Neuronal stem cell (in vitro differentiated cells): ENCODE results near the gene RCC2. TPM values are rescaled to one million over a fixed set of nuclear protein-coding genes. Genes with fewer than 3 reads are reported as not detected.
"Not testable (repeated sequence)": the region's sequence is repeated elsewhere in the genome, so short reads cannot be mapped to it uniquely, and the experiment has no call there.

Experiments
- DNase-seq: peaks from one replicate; pipeline ENCODE4 v3.0.0-alpha.2; 2013; ENCODE audit warnings: low spot score
- H2AFZ ChIP-seq: one replicate; pipeline ENCODE4 v1.6.1; 2013; ENCODE audit warnings: mild to moderate bottlenecking, low read length, inconsistent platforms
- H2AK5ac ChIP-seq: 2 replicates; pipeline ENCODE4 v1.6.1; 2013; ENCODE audit warnings: low read depth, mild to moderate bottlenecking, inconsistent platforms, low read length, moderate library complexity, mixed read lengths
- H2BK120ac ChIP-seq: 2 replicates; pipeline ENCODE4 v1.6.1; 2013; ENCODE audit warnings: low read depth, mild to moderate bottlenecking, inconsistent platforms, low read length, moderate library complexity, mixed read lengths
- H2BK12ac ChIP-seq: one replicate; pipeline ENCODE4 v1.6.1; 2013; ENCODE audit warnings: low read length, inconsistent platforms
- H2BK15ac ChIP-seq: 2 replicates; pipeline ENCODE4 v1.6.1; 2013; ENCODE audit warnings: mild to moderate bottlenecking, low read length, inconsistent platforms, mixed read lengths
- H2BK5ac ChIP-seq: one replicate; pipeline ENCODE4 v1.6.1; 2013; ENCODE audit warnings: inconsistent platforms, mild to moderate bottlenecking, low read length, moderate library complexity
- H3K14ac ChIP-seq: one replicate; pipeline ENCODE4 v1.6.1; 2013; ENCODE audit warnings: low read length, inconsistent platforms
- H3K18ac ChIP-seq: 2 replicates; pipeline ENCODE4 v1.6.1; 2013; ENCODE audit warnings: low read length, inconsistent platforms
- H3K23ac ChIP-seq: 2 replicates; pipeline ENCODE4 v1.6.1; 2013; ENCODE audit warnings: low read depth, mild to moderate bottlenecking, mixed read lengths, low read length, inconsistent platforms; ENCODE audit not compliant: poor library complexity
- H3K27ac ChIP-seq: replicated peaks from 3 replicates; pipeline ENCODE4 v1.5.1; 2013; ENCODE audit warnings: low read length, inconsistent platforms
- H3K27me3 ChIP-seq, 3 experiments: 2 replicates each; pipeline ENCODE4 v1.6.1; 2013; ENCODE audit warnings: low read length in 3 of 3, mild to moderate bottlenecking in 2 of 3, inconsistent platforms in 1 of 3, low read depth in 1 of 3, mixed read lengths in 1 of 3, moderate library complexity in 1 of 3; ENCODE audit not compliant: control insufficient read depth in 3 of 3, insufficient read depth in 3 of 3
- H3K36me3 ChIP-seq, 2 donors: replicated peaks in 1 of 2; 2 replicates each; pipeline ENCODE4 v1.6.1; 2013; ENCODE audit warnings: low read length in 2 of 2; ENCODE audit not compliant: control insufficient read depth in 2 of 2, insufficient read depth in 2 of 2
- H3K4ac ChIP-seq: 2 replicates; pipeline ENCODE4 v1.6.1; 2013; ENCODE audit warnings: inconsistent platforms, mild to moderate bottlenecking, low read length, moderate library complexity
- H3K4me1 ChIP-seq, 2 donors: 1 replicate in 1 of 2; 2 replicates in 1 of 2; pipeline ENCODE4 v1.6.1; 2013; ENCODE audit warnings: low read length in 2 of 2, low read depth in 1 of 2; ENCODE audit not compliant: control insufficient read depth in 2 of 2, insufficient read depth in 1 of 2
- H3K4me2 ChIP-seq: one replicate; pipeline ENCODE4 v1.6.1; 2013; ENCODE audit warnings: mild to moderate bottlenecking, low read length, inconsistent platforms; ENCODE audit not compliant: insufficient read depth, poor library complexity, severe bottlenecking
- H3K4me3 ChIP-seq, 2 donors: 2 replicates each; pipeline ENCODE4 v1.5.1; 2013; ENCODE audit warnings: low read length in 2 of 2, mild to moderate bottlenecking in 2 of 2, inconsistent platforms in 1 of 2, moderate library complexity in 1 of 2
- H3K79me1 ChIP-seq: one replicate; pipeline ENCODE4 v1.6.1; 2013; ENCODE audit warnings: low read depth, mild to moderate bottlenecking, inconsistent platforms, low read length, moderate library complexity
- H3K9ac ChIP-seq: one replicate; pipeline ENCODE4 v1.6.1; 2013; ENCODE audit warnings: mild to moderate bottlenecking, low read depth, low read length, inconsistent platforms; ENCODE audit not compliant: poor library complexity
- H3K9me3 ChIP-seq, 2 donors: replicated peaks in 1 of 2; 2 replicates each; pipeline versions ENCODE3 to v1.6.1; 2013; ENCODE audit warnings: low read length in 2 of 2, mild to moderate bottlenecking in 2 of 2, inconsistent platforms in 1 of 2, low read depth in 1 of 2, mixed read lengths in 1 of 2, moderate library complexity in 1 of 2; ENCODE audit not compliant: control insufficient read depth in 2 of 2, insufficient read depth in 1 of 2
- H4K8ac ChIP-seq: one replicate; pipeline ENCODE4 v1.6.1; 2013; ENCODE audit warnings: low read depth, mild to moderate bottlenecking, inconsistent platforms, low read length, moderate library complexity
- H4K91ac ChIP-seq: one replicate; pipeline ENCODE4 v1.6.1; 2013; ENCODE audit warnings: low read length, low read depth, mild to moderate bottlenecking, inconsistent platforms; ENCODE audit not compliant: poor library complexity
- WGBS, 2 donors: extraction: QIAGEN DNeasy Blood & Tissue Kit; methylation state at CpG; one replicate each; pipeline ENCODE4 v1.1.7; 2013; ENCODE audit warnings: missing lambda C conversion rate in 2 of 2, mixed read lengths in 1 of 2; ENCODE audit not compliant: insufficient read length in 2 of 2, insufficient replicate concordance in 1 of 2; ENCODE audit errors: extremely low coverage in 2 of 2; 5-methylcytosine and 5-hydroxymethylcytosine counted together
- polyA plus RNA-seq, 2 experiments: library from polyadenylated mRNA; stranded (reverse); fragments of 200-250 nt; gene quantifications; one replicate each; pipeline ENCODE4 v1.2.3, GENCODE V29; 2013

RCC2 gene
- polyA plus RNA-seq (2013, experiment 1 of 2), result 122 TPM
- polyA plus RNA-seq (2013, experiment 2 of 2), result 124 TPM

DNA sequence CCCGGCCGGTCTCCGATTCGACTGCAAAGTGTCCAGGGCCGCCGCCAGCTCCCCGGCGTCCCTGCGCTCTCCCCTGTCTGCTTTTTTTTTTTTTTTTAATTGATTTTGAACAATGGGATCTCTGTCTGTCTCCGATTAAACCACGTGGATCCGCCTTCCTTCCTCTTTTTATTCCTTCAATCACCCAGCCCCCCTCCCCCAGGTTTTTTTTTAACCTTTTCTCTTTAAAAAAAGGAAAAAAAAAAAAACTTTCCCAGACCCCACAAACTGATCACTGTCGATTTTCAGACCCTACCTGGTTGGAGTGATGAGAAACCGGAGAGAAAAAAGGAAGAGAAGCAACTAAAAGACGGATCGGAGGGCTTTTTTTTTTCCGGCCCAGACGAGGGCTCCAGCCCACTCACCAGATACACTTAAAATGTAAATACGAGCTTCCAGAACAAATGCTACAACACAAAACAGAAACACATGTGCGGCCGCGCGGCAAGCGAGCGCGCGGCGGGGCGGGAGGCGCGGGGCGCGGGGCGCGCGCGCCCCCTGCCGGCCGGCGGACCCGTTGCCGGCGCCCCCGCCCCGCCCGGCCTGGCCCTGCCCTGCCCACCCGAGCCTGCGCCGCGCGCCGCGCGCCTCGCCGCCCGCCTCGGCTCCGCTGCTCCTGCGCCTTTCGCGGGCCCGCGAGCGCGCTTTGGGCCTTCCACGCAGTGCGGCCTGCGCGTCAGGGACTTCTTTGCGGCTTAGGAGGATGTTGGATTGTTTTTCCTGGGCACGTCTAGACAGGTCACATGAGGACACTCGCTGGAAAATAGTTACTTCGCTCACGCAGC lies at the start of gene RCC2:
RCC2 (minus strand) TSS at position 428 of the 824 bp plus-strand sequence. CDS start 1,163 bp downstream, outside the sequence.
- Histone ChIP-seq H3K14ac (peak within 1 kb of the TSS; percentile 43), H3K79me1 (peaks cover 7% of the 10 kb centered on the region), H2AFZ (peak within 1 kb of the TSS; percentile 93), H2BK15ac (peak within 1 kb of the TSS; percentile 68), H3K4me1 (peaks cover 16 to 27% of the 10 kb centered on the region in 2 donors), H2BK120ac (no peak within 1 kb of the TSS), H3K27ac (peak within 1 kb of the TSS; percentile 87), H3K27me3 (peaks cover 0 to 19% (median 6%) of the 10 kb centered on the region in 3 experiments), H2BK5ac (peak within 1 kb of the TSS; percentile 98), H3K9ac (peak within 1 kb of the TSS; percentile 98), H4K91ac (peak within 1 kb of the TSS; percentile 7), H3K4ac (peak within 1 kb of the TSS; percentile 29), H3K23ac (peak within 1 kb of the TSS; percentile 51), H3K9me3 (no peaks in the 10 kb centered on the region), H3K18ac (peak within 1 kb of the TSS; percentile 97), H3K4me2 (peak within 1 kb of the TSS; percentile 85), H3K36me3 (peaks cover 14 to 22% of the 10 kb centered on the region in 2 donors), H3K4me3 (peak within 1 kb of the TSS; percentile 84 to 95), H4K8ac (no peak within 1 kb of the TSS), H2AK5ac (peak within 1 kb of the TSS; percentile 87), H2BK12ac (no peak within 1 kb of the TSS)
- DNase-seq, result peak; percentile 62
- no CpG with 5 or more reads among the region's 75 CpGs for WGBS, 2 donors

DNA sequence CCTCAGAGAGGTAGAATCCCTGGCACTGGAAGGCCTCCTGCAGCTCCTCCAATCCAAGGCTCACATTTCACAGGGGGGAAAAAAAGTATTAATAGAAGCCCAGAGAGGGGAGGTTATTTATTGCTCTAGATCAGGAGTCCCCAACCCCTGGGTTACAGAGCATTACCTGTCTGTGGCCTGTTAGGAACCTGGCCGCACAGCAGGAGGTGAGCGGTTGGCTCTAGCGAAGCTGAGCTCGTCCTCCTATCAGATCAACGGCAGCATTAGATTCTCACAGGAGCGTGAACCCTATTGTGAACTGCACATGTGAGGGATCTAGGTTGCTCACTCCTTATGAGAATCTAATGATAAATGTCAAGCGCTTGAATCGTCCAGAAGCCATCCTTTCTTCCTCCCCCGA lies 46.8 kb upstream of the RCC2 start:
- no peaks in the 10 kb centered on the region for H3K9me3 ChIP-seq
- no peak overlapping the region for H3K4me2 ChIP-seq
- no peak overlapping the region for H3K14ac ChIP-seq
- H3K27ac ChIP-seq, result no peak overlapping the region
- H3K4me1 ChIP-seq, result no peaks in the 10 kb centered on the region
- DNase-seq, result no peak
- no peak overlapping the region for H4K91ac ChIP-seq
- WGBS, 2 donors, result no CpG with 5 or more reads among the region's 9 CpGs
- no peak overlapping the region for H3K9ac ChIP-seq
- H2BK5ac ChIP-seq, result no peak overlapping the region
- no peak overlapping the region for H2AFZ ChIP-seq
- no peak overlapping the region for H2BK12ac ChIP-seq
- no peak overlapping the region for H3K18ac ChIP-seq
- no peaks in the 10 kb centered on the region for H3K27me3 ChIP-seq
- no peak overlapping the region for H2AK5ac ChIP-seq
- H4K8ac ChIP-seq, result no peak overlapping the region
- no peaks in the 10 kb centered on the region for H3K79me1 ChIP-seq
- no peak overlapping the region for H2BK15ac ChIP-seq
- H3K23ac ChIP-seq, result no peak overlapping the region
- H3K4me3 ChIP-seq, result no peak overlapping the region
- H3K4ac ChIP-seq, result no peak overlapping the region
- no peak overlapping the region for H2BK120ac ChIP-seq
- H3K36me3 ChIP-seq, result no peaks in the 10 kb centered on the region

DNA sequence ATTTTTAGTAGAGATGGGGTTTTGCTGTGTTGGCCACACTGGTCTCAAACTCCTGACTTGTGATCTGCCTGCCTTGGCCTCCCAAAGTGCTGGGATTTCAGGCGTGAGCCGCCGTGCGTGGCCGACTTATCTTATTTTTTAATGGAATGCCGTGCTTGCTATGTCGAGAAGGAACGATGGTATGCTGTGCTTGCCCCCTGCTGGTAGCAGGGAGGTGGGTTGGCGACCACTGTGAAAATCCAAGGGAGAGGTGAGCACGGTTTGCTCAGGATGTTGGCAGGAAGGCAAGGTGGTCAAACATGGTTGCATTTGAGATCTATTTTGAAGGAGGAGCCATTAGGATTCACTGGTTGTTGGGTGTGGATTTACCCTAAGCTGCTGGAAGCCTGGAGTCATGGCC lies 45.8 kb upstream of the RCC2 start:
- H3K4me2 ChIP-seq, result no peak overlapping the region
- no peak overlapping the region for H3K18ac ChIP-seq
- H2BK5ac ChIP-seq, result no peak overlapping the region
- H2AFZ ChIP-seq, result no peak overlapping the region
- no peak overlapping the region for H3K27ac ChIP-seq
- no peak overlapping the region for H3K4me3 ChIP-seq
- H4K8ac ChIP-seq, result no peak overlapping the region
- H3K14ac ChIP-seq, result no peak overlapping the region
- no peaks in the 10 kb centered on the region for H3K36me3 ChIP-seq
- H3K4ac ChIP-seq, result no peak overlapping the region
- no peaks in the 10 kb centered on the region for H3K27me3 ChIP-seq
- no peak overlapping the region for H2BK15ac ChIP-seq
- H4K91ac ChIP-seq, result no peak overlapping the region
- H3K79me1 ChIP-seq, result no peaks in the 10 kb centered on the region
- no CpG with 5 or more reads among the region's 10 CpGs for WGBS, 2 donors
- no peak overlapping the region for H2BK12ac ChIP-seq
- no peak overlapping the region for H2AK5ac ChIP-seq
- H3K9ac ChIP-seq, result no peak overlapping the region
- H3K9me3 ChIP-seq, result no peaks in the 10 kb centered on the region
- no peaks in the 10 kb centered on the region for H3K4me1 ChIP-seq
- DNase-seq, result no peak
- no peak overlapping the region for H3K23ac ChIP-seq
- no peak overlapping the region for H2BK120ac ChIP-seq

DNA sequence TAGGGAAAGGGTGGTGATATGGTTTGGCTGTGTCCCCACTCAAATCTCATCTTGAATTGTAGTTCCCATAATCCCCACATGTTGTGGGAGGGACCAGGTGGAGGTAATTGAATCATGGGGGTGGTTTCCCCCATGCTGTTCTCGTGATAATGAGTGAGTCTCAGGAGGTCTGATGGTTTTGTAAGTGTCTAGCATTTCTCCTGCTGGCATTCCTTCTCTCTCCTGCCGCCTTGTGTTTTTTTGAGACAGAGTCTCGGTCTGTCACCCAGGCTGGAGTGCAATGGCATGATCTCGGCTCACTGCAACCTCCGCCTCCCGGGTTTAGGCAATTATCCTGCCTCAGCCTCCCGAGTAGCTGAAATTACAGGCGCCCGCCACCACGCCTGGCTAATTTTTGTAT lies 42.5 kb upstream of the RCC2 start:
- H3K4me1 ChIP-seq, H3K23ac ChIP-seq, H4K8ac ChIP-seq, H4K91ac ChIP-seq, H2AFZ ChIP-seq, H2BK5ac ChIP-seq, H3K4ac ChIP-seq, H3K36me3 ChIP-seq, H3K9me3 ChIP-seq, H3K27ac ChIP-seq, H3K4me3 ChIP-seq, H3K18ac ChIP-seq, H3K9ac ChIP-seq, H2AK5ac ChIP-seq, H3K14ac ChIP-seq, H2BK15ac ChIP-seq, DNase-seq, H3K4me2 ChIP-seq, H2BK12ac ChIP-seq, H3K27me3 ChIP-seq, H2BK120ac ChIP-seq, H3K79me1 ChIP-seq: not testable (repeated sequence)
- WGBS, 2 donors, result no CpG with 5 or more reads among the region's 10 CpGs
